Measurements from ENCODE around the gene SH3RF3. TPM values are rescaled to one million over a fixed set of nuclear protein-coding genes. Genes with fewer than 3 reads are reported as not detected.

SH3RF3 gene
- total RNA-seq, 1 experiment from 2014 or later = 1.0 TPM

- no peaks in the 10 kb centered on the region for H3K9me3 Mint-ChIP-seq
- TF ChIP-seq MLX (CRISPR knock-in tag; IDR thresholded peaks at IDR 0.05) (no peak), ZNF532 (CRISPR knock-in tag; IDR thresholded peaks at IDR 0.05; ENCODE audit: borderline replicate concordance) (no peak), CTCF (IDR thresholded peaks at IDR 0.05) (no peak), USF1 (CRISPR knock-in tag; IDR thresholded peaks at IDR 0.05) (no peak), GABPB1 (CRISPR knock-in tag; IDR thresholded peaks at IDR 0.05) (no peak), FOXJ3 (CRISPR knock-in tag; IDR thresholded peaks at IDR 0.05; ENCODE audit: borderline replicate concordance) (no peak), ZNF263 (CRISPR knock-in tag; IDR thresholded peaks at IDR 0.05; ENCODE audit: low read depth) (no peak), ZNF121 (CRISPR knock-in tag; IDR thresholded peaks at IDR 0.05) (no peak), ELF4 (CRISPR knock-in tag; IDR thresholded peaks at IDR 0.05; ENCODE audit: low read depth) (no peak)
- TF ChIP-seq, protein P1, sequence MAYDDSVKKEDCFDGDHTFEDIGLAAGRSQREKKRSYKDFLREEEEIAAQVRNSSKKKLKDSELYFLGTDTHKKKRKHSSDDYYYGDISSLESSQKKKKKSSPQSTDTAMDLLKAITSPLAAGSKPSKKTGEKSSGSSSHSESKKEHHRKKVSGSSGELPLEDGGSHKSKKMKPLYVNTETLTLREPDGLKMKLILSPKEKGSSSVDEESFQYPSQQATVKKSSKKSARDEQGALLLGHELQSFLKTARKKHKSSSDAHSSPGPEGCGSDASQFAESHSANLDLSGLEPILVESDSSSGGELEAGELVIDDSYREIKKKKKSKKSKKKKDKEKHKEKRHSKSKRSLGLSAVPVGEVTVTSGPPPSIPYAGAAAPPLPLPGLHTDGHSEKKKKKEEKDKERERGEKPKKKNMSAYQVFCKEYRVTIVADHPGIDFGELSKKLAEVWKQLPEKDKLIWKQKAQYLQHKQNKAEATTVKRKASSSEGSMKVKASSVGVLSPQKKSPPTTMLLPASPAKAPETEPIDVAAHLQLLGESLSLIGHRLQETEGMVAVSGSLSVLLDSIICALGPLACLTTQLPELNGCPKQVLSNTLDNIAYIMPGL (CRISPR knock-in tag; IDR thresholded peaks at IDR 0.05) = no peak
- TF ChIP-seq, protein P2, sequence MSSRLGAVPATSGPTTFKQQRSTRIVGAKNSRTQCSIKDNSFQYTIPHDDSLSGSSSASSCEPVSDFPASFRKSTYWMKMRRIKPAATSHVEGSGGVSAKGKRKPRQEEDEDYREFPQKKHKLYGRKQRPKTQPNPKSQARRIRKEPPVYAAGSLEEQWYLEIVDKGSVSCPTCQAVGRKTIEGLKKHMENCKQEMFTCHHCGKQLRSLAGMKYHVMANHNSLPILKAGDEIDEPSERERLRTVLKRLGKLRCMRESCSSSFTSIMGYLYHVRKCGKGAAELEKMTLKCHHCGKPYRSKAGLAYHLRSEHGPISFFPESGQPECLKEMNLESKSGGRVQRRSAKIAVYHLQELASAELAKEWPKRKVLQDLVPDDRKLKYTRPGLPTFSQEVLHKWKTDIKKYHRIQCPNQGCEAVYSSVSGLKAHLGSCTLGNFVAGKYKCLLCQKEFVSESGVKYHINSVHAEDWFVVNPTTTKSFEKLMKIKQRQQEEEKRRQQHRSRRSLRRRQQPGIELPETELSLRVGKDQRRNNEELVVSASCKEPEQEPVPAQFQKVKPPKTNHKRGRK (CRISPR knock-in tag; IDR thresholded peaks at IDR 0.05; ENCODE audit: borderline replicate concordance) = no peak
- TF ChIP-seq, protein P3, sequence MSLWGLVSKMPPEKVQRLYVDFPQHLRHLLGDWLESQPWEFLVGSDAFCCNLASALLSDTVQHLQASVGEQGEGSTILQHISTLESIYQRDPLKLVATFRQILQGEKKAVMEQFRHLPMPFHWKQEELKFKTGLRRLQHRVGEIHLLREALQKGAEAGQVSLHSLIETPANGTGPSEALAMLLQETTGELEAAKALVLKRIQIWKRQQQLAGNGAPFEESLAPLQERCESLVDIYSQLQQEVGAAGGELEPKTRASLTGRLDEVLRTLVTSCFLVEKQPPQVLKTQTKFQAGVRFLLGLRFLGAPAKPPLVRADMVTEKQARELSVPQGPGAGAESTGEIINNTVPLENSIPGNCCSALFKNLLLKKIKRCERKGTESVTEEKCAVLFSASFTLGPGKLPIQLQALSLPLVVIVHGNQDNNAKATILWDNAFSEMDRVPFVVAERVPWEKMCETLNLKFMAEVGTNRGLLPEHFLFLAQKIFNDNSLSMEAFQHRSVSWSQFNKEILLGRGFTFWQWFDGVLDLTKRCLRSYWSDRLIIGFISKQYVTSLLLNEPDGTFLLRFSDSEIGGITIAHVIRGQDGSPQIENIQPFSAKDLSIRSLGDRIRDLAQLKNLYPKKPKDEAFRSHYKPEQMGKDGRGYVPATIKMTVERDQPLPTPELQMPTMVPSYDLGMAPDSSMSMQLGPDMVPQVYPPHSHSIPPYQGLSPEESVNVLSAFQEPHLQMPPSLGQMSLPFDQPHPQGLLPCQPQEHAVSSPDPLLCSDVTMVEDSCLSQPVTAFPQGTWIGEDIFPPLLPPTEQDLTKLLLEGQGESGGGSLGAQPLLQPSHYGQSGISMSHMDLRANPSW (CRISPR knock-in tag; conservative IDR thresholded peaks at IDR 0.05; ENCODE audit: low read depth) = no peak
- TF ChIP-seq, protein P4, sequence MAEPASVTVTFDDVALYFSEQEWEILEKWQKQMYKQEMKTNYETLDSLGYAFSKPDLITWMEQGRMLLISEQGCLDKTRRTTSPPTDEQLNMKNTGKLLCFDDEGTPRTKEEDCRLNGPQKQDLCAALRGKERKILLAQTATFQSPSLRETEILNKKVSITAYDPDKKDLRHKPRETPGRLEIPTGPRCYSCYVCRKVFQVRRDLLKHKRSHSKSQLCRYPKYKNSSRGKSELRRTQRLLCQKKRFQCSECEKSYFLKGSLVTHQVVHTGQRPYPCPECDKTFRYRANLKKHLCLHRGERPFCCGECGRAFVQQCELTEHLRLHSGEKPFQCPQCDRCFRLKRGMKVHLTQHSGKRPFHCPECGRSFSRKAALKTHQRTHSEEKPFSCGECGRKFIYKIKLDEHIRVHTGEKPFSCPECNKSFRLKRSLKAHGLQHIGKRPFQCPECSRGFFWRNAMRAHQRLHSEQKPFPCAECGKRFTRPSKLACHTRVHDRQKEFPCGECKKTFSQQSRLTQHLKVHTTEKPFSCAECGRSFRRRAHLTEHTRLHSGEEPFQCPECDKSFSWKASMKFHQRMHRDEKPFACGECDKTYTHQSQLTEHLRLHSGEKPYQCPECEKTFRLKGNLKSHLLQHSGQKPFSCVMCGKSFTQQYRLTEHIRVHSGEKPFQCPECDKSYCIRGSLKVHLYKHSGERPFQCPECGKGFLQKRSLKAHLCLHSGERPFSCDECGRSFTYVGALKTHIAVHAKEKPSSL (CRISPR knock-in tag; conservative IDR thresholded peaks at IDR 0.05) = no peak
- TF ChIP-seq, protein P5, sequence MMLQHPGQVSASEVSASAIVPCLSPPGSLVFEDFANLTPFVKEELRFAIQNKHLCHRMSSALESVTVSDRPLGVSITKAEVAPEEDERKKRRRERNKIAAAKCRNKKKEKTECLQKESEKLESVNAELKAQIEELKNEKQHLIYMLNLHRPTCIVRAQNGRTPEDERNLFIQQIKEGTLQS (CRISPR knock-in tag; conservative IDR thresholded peaks at IDR 0.05) = no peak
- TF ChIP-seq, protein P6, sequence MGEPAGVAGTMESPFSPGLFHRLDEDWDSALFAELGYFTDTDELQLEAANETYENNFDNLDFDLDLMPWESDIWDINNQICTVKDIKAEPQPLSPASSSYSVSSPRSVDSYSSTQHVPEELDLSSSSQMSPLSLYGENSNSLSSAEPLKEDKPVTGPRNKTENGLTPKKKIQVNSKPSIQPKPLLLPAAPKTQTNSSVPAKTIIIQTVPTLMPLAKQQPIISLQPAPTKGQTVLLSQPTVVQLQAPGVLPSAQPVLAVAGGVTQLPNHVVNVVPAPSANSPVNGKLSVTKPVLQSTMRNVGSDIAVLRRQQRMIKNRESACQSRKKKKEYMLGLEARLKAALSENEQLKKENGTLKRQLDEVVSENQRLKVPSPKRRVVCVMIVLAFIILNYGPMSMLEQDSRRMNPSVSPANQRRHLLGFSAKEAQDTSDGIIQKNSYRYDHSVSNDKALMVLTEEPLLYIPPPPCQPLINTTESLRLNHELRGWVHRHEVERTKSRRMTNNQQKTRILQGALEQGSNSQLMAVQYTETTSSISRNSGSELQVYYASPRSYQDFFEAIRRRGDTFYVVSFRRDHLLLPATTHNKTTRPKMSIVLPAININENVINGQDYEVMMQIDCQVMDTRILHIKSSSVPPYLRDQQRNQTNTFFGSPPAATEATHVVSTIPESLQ (CRISPR knock-in tag; IDR thresholded peaks at IDR 0.05) = no peak
- ChIA-PET POLR2A (no interaction called here), CTCF (no interaction called here)
- ATAC-seq = no peak
- no peak overlapping the region for H3K27ac Mint-ChIP-seq
- DNase-seq (ENCODE audit: low spot score) = no peak
- no peaks in the 10 kb centered on the region for H3K27me3 Mint-ChIP-seq (ENCODE audit: low read depth)
- H3K4me3 Mint-ChIP-seq = no peak overlapping the region
- H3K36me3 Mint-ChIP-seq = no peaks in the 10 kb centered on the region
- H3K4me1 Mint-ChIP-seq = no peaks in the 10 kb centered on the region
Observed at GRCh38 chr2:109201465-109202327, 72.7 kb downstream of the SH3RF3 start.

Data from WTC11 (cell line).